WTC11 (cell line): ENCODE measurements around the gene MGMT. TPM values are rescaled to one million over a fixed set of nuclear protein-coding genes. Genes with fewer than 3 reads are reported as not detected.

Source experiments
- ATAC-seq: fragments of 200-7000 bp; cut with Tn5 transposase; 2 replicates; pipeline ENCODE4 v1.10.0; 2021; ENCODE audit warnings: mild to moderate bottlenecking, moderate library complexity
- CTCF ChIA-PET: fragments of 300-600 bp; sonication (Branson Sonifier 250); formaldehyde crosslinking; loops from one replicate; lab custom pipeline; 2021; ENCODE audit warnings: antibody characterized with exemption; lab: Charles Lee
- POLR2A ChIA-PET: fragments of 350-600 bp; sonication (Branson Sonifier 250); formaldehyde crosslinking; loops from one replicate; lab custom pipeline; 2021; ENCODE audit warnings: antibody characterized with exemption; lab: Charles Lee
- DNase-seq: peaks from one replicate; pipeline ENCODE4 v3.0.0; 2021; ENCODE audit warnings: low spot score
- H3K27ac Mint-ChIP-seq: 2 replicates; pipeline ENCODE4 v1.8.0; 2021; ENCODE audit warnings: mixed read lengths
- H3K27me3 Mint-ChIP-seq: 2 replicates; pipeline ENCODE4 v1.8.0; 2021; ENCODE audit warnings: low read depth, mild to moderate bottlenecking, moderate library complexity, mixed read lengths
- H3K36me3 Mint-ChIP-seq: 2 replicates; pipeline ENCODE4 v1.8.0; 2021; ENCODE audit warnings: mixed read lengths
- H3K4me1 Mint-ChIP-seq: 2 replicates; pipeline ENCODE4 v1.8.0; 2022; ENCODE audit warnings: mixed read lengths
- H3K4me3 Mint-ChIP-seq: 2 replicates; pipeline ENCODE4 v1.8.0; 2021; ENCODE audit warnings: mild to moderate bottlenecking, moderate library complexity, mixed read lengths
- H3K9me3 Mint-ChIP-seq: 2 replicates; pipeline ENCODE4 v1.8.0; 2021; ENCODE audit warnings: mixed read lengths
- ATF1 ChIP-seq: sonication (generic); formaldehyde crosslinking; IDR thresholded peaks from 2 replicates; pipeline ENCODE4 v1.8.1; 2023; ENCODE audit warnings: mild to moderate bottlenecking, moderate library complexity, missing genetic modification reagents
- CTCF ChIP-seq: fragments of 200-600 bp; IDR thresholded peaks from 2 replicates; pipeline ENCODE4 v1.8.0; 2022; ENCODE audit warnings: antibody characterized with exemption
- E2F5 ChIP-seq: sonication (generic); formaldehyde crosslinking; IDR thresholded peaks from 2 replicates; pipeline ENCODE4 v1.8.1; 2022; ENCODE audit warnings: mild to moderate bottlenecking, moderate library complexity, missing genetic modification reagents
- ESRRA ChIP-seq: sonication (generic); formaldehyde crosslinking; IDR thresholded peaks from 2 replicates; pipeline ENCODE4 v1.8.1; 2022; ENCODE audit warnings: mild to moderate bottlenecking, missing genetic modification reagents, borderline replicate concordance
- FOXJ3 ChIP-seq: sonication (generic); formaldehyde crosslinking; IDR thresholded peaks from 2 replicates; pipeline ENCODE4 v1.9.0; 2021; ENCODE audit warnings: missing genetic modification reagents, mild to moderate bottlenecking, borderline replicate concordance
- GRHL2 ChIP-seq: fragments of 250-450 bp; sonication (Bioruptor Pico); IDR thresholded peaks from 2 replicates; pipeline ENCODE4 v1.8.0; 2022; ENCODE audit warnings: mild to moderate bottlenecking, moderate library complexity; ENCODE audit not compliant: insufficient replicate concordance, severe bottlenecking
- IRF2 ChIP-seq: sonication (generic); formaldehyde crosslinking; IDR thresholded peaks from 2 replicates; pipeline ENCODE4 v1.8.0; 2022; ENCODE audit warnings: low read depth, missing genetic modification reagents, borderline replicate concordance
- JUN ChIP-seq: sonication (generic); formaldehyde crosslinking; IDR thresholded peaks from 2 replicates; pipeline ENCODE4 v1.8.0; 2023; ENCODE audit warnings: mild to moderate bottlenecking, missing genetic modification reagents
- MXD4 ChIP-seq: fragments of 250-450 bp; sonication (Bioruptor Pico); IDR thresholded peaks from 2 replicates; pipeline ENCODE4 v1.8.0; 2021; ENCODE audit warnings: mild to moderate bottlenecking, moderate library complexity, borderline replicate concordance
- NFATC4 ChIP-seq: fragments of 250-450 bp; sonication (Bioruptor Pico); IDR thresholded peaks from 2 replicates; pipeline ENCODE4 v1.9.0; 2021; ENCODE audit warnings: mild to moderate bottlenecking
- NR2C2 ChIP-seq: sonication (generic); formaldehyde crosslinking; IDR thresholded peaks from 2 replicates; pipeline ENCODE4 v1.8.0; 2022; ENCODE audit warnings: mild to moderate bottlenecking, missing genetic modification reagents
- NR3C1 ChIP-seq: sonication (generic); formaldehyde crosslinking; conservative IDR thresholded peaks from 2 replicates; pipeline ENCODE4 v1.8.1; 2023; ENCODE audit warnings: low read depth, mild to moderate bottlenecking, missing genetic modification reagents
- SMAD4 ChIP-seq: sonication (generic); formaldehyde crosslinking; IDR thresholded peaks from 2 replicates; pipeline ENCODE4 v1.8.0; 2022; ENCODE audit warnings: mild to moderate bottlenecking, missing genetic modification reagents
- SOX15 ChIP-seq: fragments of 250-450 bp; sonication (Bioruptor Pico); IDR thresholded peaks from 2 replicates; pipeline ENCODE4 v1.9.0; 2021; ENCODE audit warnings: mild to moderate bottlenecking
- STAT6 ChIP-seq: sonication (generic); formaldehyde crosslinking; conservative IDR thresholded peaks from 2 replicates; pipeline ENCODE4 v1.8.1; 2023; ENCODE audit warnings: mild to moderate bottlenecking, low read depth, missing genetic modification reagents, moderate library complexity
- TEAD1 ChIP-seq: sonication (generic); formaldehyde crosslinking; IDR thresholded peaks from 2 replicates; pipeline ENCODE4 v1.8.0; 2022; ENCODE audit warnings: mild to moderate bottlenecking, missing genetic modification reagents
- TEAD4 ChIP-seq: sonication (generic); formaldehyde crosslinking; IDR thresholded peaks from 2 replicates; pipeline ENCODE4 v1.8.0; 2022; ENCODE audit warnings: mild to moderate bottlenecking, missing genetic modification reagents
- USF1 ChIP-seq: sonication (generic); formaldehyde crosslinking; IDR thresholded peaks from 2 replicates; pipeline ENCODE4 v1.8.0; 2022; ENCODE audit warnings: mild to moderate bottlenecking, missing genetic modification reagents
- USF2 ChIP-seq: sonication (generic); formaldehyde crosslinking; IDR thresholded peaks from 2 replicates; pipeline ENCODE4 v1.8.1; 2023; ENCODE audit warnings: mild to moderate bottlenecking, missing genetic modification reagents, moderate library complexity
- ZNF219 ChIP-seq: sonication (generic); formaldehyde crosslinking; IDR thresholded peaks from 2 replicates; pipeline ENCODE4 v1.8.0; 2023; ENCODE audit warnings: missing genetic modification reagents, mild to moderate bottlenecking, borderline replicate concordance
- ZNF396 ChIP-seq: fragments of 250-450 bp; sonication (Bioruptor Pico); IDR thresholded peaks from 2 replicates; pipeline ENCODE4 v1.8.0; 2021; ENCODE audit warnings: mild to moderate bottlenecking, moderate library complexity, borderline replicate concordance
- ZNF423 ChIP-seq: fragments of 250-450 bp; sonication (Bioruptor Pico); IDR thresholded peaks from 2 replicates; pipeline ENCODE4 v2.1.2; 2022; ENCODE audit warnings: mild to moderate bottlenecking, moderate library complexity
- total RNA-seq: library from RNA; stranded (reverse); gene quantifications from 3 replicates; pipeline ENCODE4 v1.2.3, GENCODE V29; 2021

MGMT gene
- total RNA-seq, 1 experiment from 2014 or later: 11.8 TPM

GRCh38 chr10:129699722-129700340, 232.8 kb downstream of the MGMT start:
- POLR2A ChIA-PET: no interaction called here
- no peaks in the 10 kb centered on the region for H3K27me3 Mint-ChIP-seq
- H3K9me3 Mint-ChIP-seq: no peaks in the 10 kb centered on the region
- TF ChIP-seq TEAD4: no peak
- no peak for TF ChIP-seq IRF2 (CRISPR knock-in tag)
- no peak for TF ChIP-seq JUN (CRISPR knock-in tag)
- TF ChIP-seq ATF1 (CRISPR knock-in tag): no peak
- no peak for TF ChIP-seq NR3C1
- no peak for TF ChIP-seq SMAD4 (CRISPR knock-in tag)
- TF ChIP-seq CTCF: no peak
- TF ChIP-seq MXD4 (CRISPR knock-in tag): no peak
- no peak for TF ChIP-seq GRHL2 (CRISPR knock-in tag)
- no peak overlapping the region for H3K27ac Mint-ChIP-seq
- H3K36me3 Mint-ChIP-seq: no peaks in the 10 kb centered on the region
- peaks cover 15% of the 10 kb centered on the region for H3K4me1 Mint-ChIP-seq
- no peak overlapping the region for H3K4me3 Mint-ChIP-seq
- ATAC-seq (no peak), DNase-seq (no peak)
- CTCF ChIA-PET: no interaction called here

GRCh38 chr10:129702605-129703004, 235.6 kb downstream of the MGMT start:
- Mint-ChIP-seq H3K4me1 (peaks cover 19% of the 10 kb centered on the region), H3K36me3 (no peaks in the 10 kb centered on the region)
- TF ChIP-seq FOXJ3: no peak
- no peak for TF ChIP-seq ZNF423
- no peak for TF ChIP-seq USF2 (CRISPR knock-in tag)
- TF ChIP-seq ESRRA (CRISPR knock-in tag): no peak
- TF ChIP-seq NFATC4: no peak
- TF ChIP-seq ZNF396 (CRISPR knock-in tag): no peak
- no peak for TF ChIP-seq SOX15
- no peak for TF ChIP-seq NR2C2 (CRISPR knock-in tag)
- no peak for TF ChIP-seq STAT6 (CRISPR knock-in tag)
- TF ChIP-seq USF1 (CRISPR knock-in tag): no peak
- no peak for TF ChIP-seq TEAD1 (CRISPR knock-in tag)
- no peak for TF ChIP-seq SMAD4 (CRISPR knock-in tag)
- no peak for TF ChIP-seq E2F5
- no peak for TF ChIP-seq ZNF219 (CRISPR knock-in tag)
- TF ChIP-seq, all 79 proteins: peak for 0
- no peaks in the 10 kb centered on the region for H3K9me3 Mint-ChIP-seq
- no peak for ATAC-seq
- H3K27ac Mint-ChIP-seq: no peak overlapping the region
- ChIA-PET CTCF (interaction anchor here (1.3 to 1.5 kb wide), 2 partner anchors 8 to 14 kb away, joined by 3 to 4 read pairs; no protein-coding TSS in a partner anchor), POLR2A (no interaction called here)
- H3K27me3 Mint-ChIP-seq: no peaks in the 10 kb centered on the region
- H3K4me3 Mint-ChIP-seq: no peak overlapping the region
- DNase-seq: no peak
